ENCODE data around the gene FXYD3. TPM values are rescaled to one million over a fixed set of nuclear protein-coding genes. Genes with fewer than 3 reads are reported as not detected.

The FXYD3 gene
- total RNA-seq, 6 donors from 2014 or later = 94.3 to 236 (median 195) TPM

- peak overlapping the region; percentile 80 to 87 (median 84) for H3K27ac ChIP-seq
- no peaks in the 10 kb centered on the region for H3K9me3 ChIP-seq
- H3K36me3 ChIP-seq = peaks cover 0 to under 1% (median 0%) of the 10 kb centered on the region in 4 donors
- no peaks in the 10 kb centered on the region for H3K27me3 ChIP-seq
- 55 to 68% methylated on average over 6 to 8 of the region's 8 CpGs for WGBS, 2 donors
- ATAC-seq (ENCODE audit: low FRiP score in 2 of 2) (no peak), DNase-seq (no peak)
- peaks cover 13 to 47% (median 24%) of the 10 kb centered on the region in 4 donors for H3K4me1 ChIP-seq
- peak overlapping the region in 3 of 4 donors; percentile 29 to 52 (median 46) for H3K4me3 ChIP-seq
- TF ChIP-seq, protein P1, sequence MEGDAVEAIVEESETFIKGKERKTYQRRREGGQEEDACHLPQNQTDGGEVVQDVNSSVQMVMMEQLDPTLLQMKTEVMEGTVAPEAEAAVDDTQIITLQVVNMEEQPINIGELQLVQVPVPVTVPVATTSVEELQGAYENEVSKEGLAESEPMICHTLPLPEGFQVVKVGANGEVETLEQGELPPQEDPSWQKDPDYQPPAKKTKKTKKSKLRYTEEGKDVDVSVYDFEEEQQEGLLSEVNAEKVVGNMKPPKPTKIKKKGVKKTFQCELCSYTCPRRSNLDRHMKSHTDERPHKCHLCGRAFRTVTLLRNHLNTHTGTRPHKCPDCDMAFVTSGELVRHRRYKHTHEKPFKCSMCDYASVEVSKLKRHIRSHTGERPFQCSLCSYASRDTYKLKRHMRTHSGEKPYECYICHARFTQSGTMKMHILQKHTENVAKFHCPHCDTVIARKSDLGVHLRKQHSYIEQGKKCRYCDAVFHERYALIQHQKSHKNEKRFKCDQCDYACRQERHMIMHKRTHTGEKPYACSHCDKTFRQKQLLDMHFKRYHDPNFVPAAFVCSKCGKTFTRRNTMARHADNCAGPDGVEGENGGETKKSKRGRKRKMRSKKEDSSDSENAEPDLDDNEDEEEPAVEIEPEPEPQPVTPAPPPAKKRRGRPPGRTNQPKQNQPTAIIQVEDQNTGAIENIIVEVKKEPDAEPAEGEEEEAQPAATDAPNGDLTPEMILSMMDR (IDR thresholded peaks at IDR 0.05) = no peak
- no peak for TF ChIP-seq POLR2A (IDR thresholded peaks at IDR 0.05)
- no peak for TF ChIP-seq EP300 (IDR thresholded peaks at IDR 0.05)
Measured at GRCh38 chr19:35117116-35117515, 1.5 kb downstream of the FXYD3 start.

GRCh38 chr19:35117799-35118198, 2.2 kb downstream of the FXYD3 start:
- DNase-seq (peak in 1 of 2 donors; percentile 65), ATAC-seq (ENCODE audit: low FRiP score in 2 of 2) (peak in 1 of 2 donors; percentile 28)
- H3K4me3 ChIP-seq = peak overlapping the region in 2 of 4 donors; percentile 46 to 52
- 61% methylated on average over 9 to 11 of the region's 11 CpGs for WGBS, 2 donors
- H3K4me1 ChIP-seq = peaks cover 13 to 51% (median 27%) of the 10 kb centered on the region in 4 donors
- H3K27me3 ChIP-seq = no peaks in the 10 kb centered on the region
- H3K36me3 ChIP-seq = peaks cover 0 to 4% (median 0%) of the 10 kb centered on the region in 4 donors
- TF ChIP-seq EP300 (IDR thresholded peaks at IDR 0.05) (peak in 1 of 4 donors; percentile 11), POLR2A (IDR thresholded peaks at IDR 0.05) (no peak), POLR2AphosphoS5 (IDR thresholded peaks at IDR 0.05) (peak in 1 of 2 donors; percentile 30)
- no peaks in the 10 kb centered on the region for H3K9me3 ChIP-seq
- peak overlapping the region; percentile 75 to 87 (median 84) for H3K27ac ChIP-seq

GRCh38 chr19:35118268-35119020, 2.8 kb downstream of the FXYD3 start:
- peak; percentile 66 to 88 for DNase-seq
- WGBS, 2 donors = 65 to 69% methylated on average over 11 to 13 of the region's 13 CpGs
- peak; percentile 22 to 90 for ATAC-seq (ENCODE audit: low FRiP score in 2 of 2)

DNA sequence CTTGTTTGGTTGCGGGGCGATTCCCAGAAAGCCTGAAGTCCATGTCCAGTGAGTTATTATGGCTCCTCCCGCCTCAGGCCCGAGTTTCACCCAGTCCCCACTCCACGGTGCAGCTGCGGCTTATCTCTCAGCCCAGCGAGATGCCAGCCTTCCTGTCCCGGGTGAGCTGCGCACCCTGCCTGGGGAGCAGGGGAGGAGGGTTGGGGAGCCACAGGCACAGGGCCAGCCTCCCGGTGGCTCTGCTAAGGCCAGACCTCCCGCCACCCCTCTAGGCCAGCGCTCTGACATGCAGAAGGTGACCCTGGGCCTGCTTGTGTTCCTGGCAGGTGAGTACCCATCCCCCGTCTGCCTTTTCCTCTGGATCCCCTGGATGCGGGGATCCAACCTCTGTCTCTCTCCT, 3.5 kb downstream of the FXYD3 start:
- WGBS, 2 donors = 30 to 31% methylated on average over 5 to 14 of the region's 14 CpGs
- Histone ChIP-seq H3K4me3 (peak overlapping the region in 3 of 4 donors; percentile 19 to 52 (median 35)), H3K27me3 (no peaks in the 10 kb centered on the region), H3K36me3 (peaks cover 0 to 4% (median 0%) of the 10 kb centered on the region in 4 donors), H3K27ac (peak overlapping the region; percentile 75 to 87 (median 80)), H3K4me1 (peaks cover 22 to 63% (median 38%) of the 10 kb centered on the region in 4 donors), H3K9me3 (no peaks in the 10 kb centered on the region)
- no peak for ATAC-seq (ENCODE audit: low FRiP score in 2 of 2)
- TF ChIP-seq POLR2AphosphoS5 (IDR thresholded peaks at IDR 0.05) = no peak
- TF ChIP-seq POLR2A (IDR thresholded peaks at IDR 0.05) = no peak
- TF ChIP-seq, protein P1 (IDR thresholded peaks at IDR 0.05) = no peak
- no peak for TF ChIP-seq EP300 (IDR thresholded peaks at IDR 0.05)
- peak in 1 of 2 donors; percentile 55 for DNase-seq

More at GRCh38 chr19:35118268-35119020, 2.8 kb downstream of the FXYD3 start:
- peaks cover 18 to 56% (median 32%) of the 10 kb centered on the region in 4 donors for H3K4me1 ChIP-seq
- TF ChIP-seq, protein P1 (IDR thresholded peaks at IDR 0.05) = no peak
- TF ChIP-seq EP300 (IDR thresholded peaks at IDR 0.05) (no peak), POLR2AphosphoS5 (IDR thresholded peaks at IDR 0.05) (no peak), POLR2A (IDR thresholded peaks at IDR 0.05) (peak in 2 of 4 donors; percentile 13 to 65)
- peak overlapping the region; percentile 7 to 52 (median 27) for H3K4me3 ChIP-seq
- peak overlapping the region; percentile 75 to 87 (median 80) for H3K27ac ChIP-seq
- peaks cover 0 to 4% (median 0%) of the 10 kb centered on the region in 4 donors for H3K36me3 ChIP-seq
- no peaks in the 10 kb centered on the region for H3K27me3 ChIP-seq
- no peaks in the 10 kb centered on the region for H3K9me3 ChIP-seq

DNA sequence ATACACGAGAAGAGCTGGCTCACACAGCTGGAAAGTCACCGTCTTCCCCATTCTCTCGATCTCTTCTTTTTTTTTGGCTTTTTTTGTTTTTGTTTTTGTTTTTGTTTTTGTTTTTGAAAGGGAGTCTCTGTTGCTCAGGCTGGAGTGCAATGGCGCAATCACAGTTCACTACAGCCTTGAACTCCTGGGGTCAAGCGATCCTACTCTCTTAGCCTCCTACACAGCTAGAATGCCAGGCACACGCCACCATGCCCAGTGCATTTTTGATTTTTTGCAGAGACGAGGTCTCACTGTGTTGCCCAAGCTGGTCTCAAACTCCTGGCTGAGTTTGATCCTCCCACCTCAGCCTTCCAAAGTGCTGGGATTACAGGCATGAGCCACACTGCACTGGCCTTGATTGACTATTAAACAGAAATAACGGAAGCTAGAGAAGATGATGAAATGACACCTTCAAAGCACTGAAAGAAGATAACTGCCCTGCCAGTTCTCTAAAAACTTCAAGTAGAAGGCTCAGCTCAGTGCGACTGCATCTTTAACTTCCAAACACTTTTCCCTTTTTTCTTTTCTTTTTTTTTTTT, 4.0 kb downstream of the FXYD3 start:
- H3K4me1 ChIP-seq = peaks cover 19 to 61% (median 38%) of the 10 kb centered on the region in 4 donors
- H3K36me3 ChIP-seq = peaks cover 0 to 4% (median 0%) of the 10 kb centered on the region in 4 donors
- H3K9me3 ChIP-seq = no peaks in the 10 kb centered on the region
- 74 to 75% methylated on average over 9 of the region's 9 CpGs for WGBS, 2 donors
- ATAC-seq (ENCODE audit: low FRiP score in 2 of 2) (no peak), DNase-seq (no peak)
- peak overlapping the region in 2 of 4 donors; percentile 35 to 52 for H3K4me3 ChIP-seq
- H3K27ac ChIP-seq = peak overlapping the region; percentile 44 to 87 (median 76)
- H3K27me3 ChIP-seq = no peaks in the 10 kb centered on the region
- no peak for TF ChIP-seq EP300 (IDR thresholded peaks at IDR 0.05)
- TF ChIP-seq, protein P1 (IDR thresholded peaks at IDR 0.05) = no peak
- no peak for TF ChIP-seq POLR2A (IDR thresholded peaks at IDR 0.05)
